Right lobe of liver (tissue), 6 donors: Measurements from ENCODE around the gene HDAC7. TPM values are rescaled to one million over a fixed set of nuclear protein-coding genes. Genes with fewer than 3 reads are reported as not detected.

ENCODE experiments used
- ATAC-seq, 4 donors: fragments of 200-7000 bp; cut with Tn5 transposase; one replicate each; pipeline ENCODE4 v1.9.1; 2020; ENCODE audit warnings: mild to moderate bottlenecking in 4 of 4, moderate library complexity in 4 of 4
- DNase-seq, 3 donors: peaks; one replicate each; pipeline ENCODE4 v3.0.0-alpha.2; 2020
- H3K27ac ChIP-seq, 3 donors: fragments of 200-600 bp; one replicate each; pipeline ENCODE4 v1.8.0; 2022
- H3K27me3 ChIP-seq, 2 donors: fragments of 200-600 bp; one replicate each; pipeline ENCODE4 v1.8.0; 2022
- H3K36me3 ChIP-seq, 4 donors: fragments of 200-600 bp; sonication (generic) in 1 of 4; one replicate each; pipeline versions ENCODE4 v1.5.1 to v1.8.0; 2017 to 2022; ENCODE audit warnings: control low read depth in 1 of 4
- H3K4me1 ChIP-seq, 4 donors: fragments of 200-600 bp; sonication (generic) in 1 of 4; one replicate each; pipeline versions ENCODE4 v1.5.1 to v1.8.0; 2017 to 2022; ENCODE audit warnings: control low read depth in 1 of 4
- H3K4me3 ChIP-seq, 3 donors: fragments of 200-600 bp; one replicate each; pipeline ENCODE4 v1.8.0; 2022
- H3K9me3 ChIP-seq, 4 donors: fragments of 200-600 bp; sonication (generic) in 1 of 4; one replicate each; pipeline versions ENCODE4 v1.5.1 to v1.8.0; 2017 to 2022; ENCODE audit warnings: control low read depth in 1 of 4
- CTCF ChIP-seq, 4 donors: fragments of 200-600 bp in 3 of 4; fragments of 450-650 bp in 1 of 4; IDR thresholded peaks; one replicate each; pipeline versions ENCODE4 v1.5.1 to v1.8.0; 2016 to 2022; ENCODE audit warnings: antibody characterized with exemption in 4 of 4, mild to moderate bottlenecking in 2 of 4
- POLR2A ChIP-seq: fragments of 450-650 bp; IDR thresholded peaks from one replicate; pipeline ENCODE4 v1.6.1; 2017; ENCODE audit warnings: antibody characterized with exemption, mild to moderate bottlenecking
- WGBS: methylation state at CpG from one replicate; pipeline ENCODE4 v1.1.6; 2018; ENCODE audit warnings: low coverage, low lambda C conversion rate; ENCODE audit not compliant: insufficient coverage; ENCODE audit errors: missing lambda C conversion rate; 5-methylcytosine and 5-hydroxymethylcytosine counted together
- intact Hi-C, 2 donors: fragments of 100-400 bp; cut with DNase I; formaldehyde crosslinking; loops; one replicate each; pipeline versions ENCODE4 v1.11.2 to v1.14.1; 2022
- total RNA-seq, 6 experiments: library from RNA; depleted of rRNA in 2 of 6; stranded (reverse); fragments of >200 nt in 2 of 6; fragmentation: NEBNext Ultra II Directional in 3 of 6; extraction: Animal tissue kit (Norgen Biotek cat#: 25700) in 3 of 6; gene quantifications; one replicate each; pipeline versions ENCODE4 v1.1.0 to v1.2.4, GENCODE V29; 2016 to 2023
- donor health status: DM: no; HTN: yes; CAD: no.
- donor health status: DM: no; HTN: no; CAD: no.
- donor health status: DM: no; HTN: no; CAD: no.
- donor health status: DM: no; HTN: yes; CAD: no.
- donor health status: DM: no; HTN: yes; CAD: no.

HDAC7 gene
- total RNA-seq, 6 experiments from 2014 or later, result 6.6 to 18.8 (median 8.4) TPM

GRCh38 chr12:47793015-47793681, 26.6 kb downstream of the HDAC7 start:
- no peak overlapping the region for H3K27ac ChIP-seq
- peaks cover 0 to 11% (median 3%) of the 10 kb centered on the region in 4 donors for H3K36me3 ChIP-seq
- no peak for DNase-seq
- ATAC-seq, result no peak
- H3K9me3 ChIP-seq, result no peaks in the 10 kb centered on the region
- intact Hi-C loops, result no loop called here
- TF ChIP-seq CTCF (IDR thresholded peaks at IDR 0.05) (no peak), POLR2A (no peak)
- 100% methylated on average over 1 of the region's 15 CpGs for WGBS
- no peaks in the 10 kb centered on the region for H3K4me1 ChIP-seq
- no peak overlapping the region for H3K4me3 ChIP-seq
- H3K27me3 ChIP-seq, result no peaks in the 10 kb centered on the region

DNA sequence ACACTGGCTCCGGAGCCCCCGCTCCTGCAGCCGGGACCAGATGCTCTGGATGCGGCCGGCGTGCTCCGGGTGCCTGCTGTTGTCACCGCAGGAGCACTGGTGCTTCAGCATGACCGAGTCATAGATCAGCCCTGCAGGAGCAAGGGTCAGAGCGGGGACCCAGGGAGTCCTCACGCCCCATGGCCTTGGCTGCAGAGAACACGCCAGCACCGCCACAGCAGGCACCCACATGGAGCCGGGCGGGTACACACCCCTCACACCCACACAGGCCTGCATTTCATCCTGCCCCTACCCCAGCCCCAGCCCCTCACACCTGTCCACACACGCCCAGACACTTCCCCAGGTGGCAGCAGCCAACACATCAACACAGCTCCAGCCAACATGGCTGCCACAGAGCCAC, 27.8 kb downstream of the HDAC7 start:
- Histone ChIP-seq H3K27ac (no peak overlapping the region), H3K27me3 (no peaks in the 10 kb centered on the region), H3K9me3 (no peaks in the 10 kb centered on the region), H3K4me3 (no peak overlapping the region), H3K36me3 (peaks cover 0 to 20% (median 3%) of the 10 kb centered on the region in 4 donors), H3K4me1 (no peaks in the 10 kb centered on the region)
- WGBS, result 80% methylated on average over 1 of the region's 16 CpGs
- DNase-seq (peak in 1 of 3 donors; percentile 43), ATAC-seq (no peak)
- intact Hi-C loops, result no loop called here
- no peak for TF ChIP-seq POLR2A
- TF ChIP-seq CTCF (IDR thresholded peaks at IDR 0.05), result no peak

DNA sequence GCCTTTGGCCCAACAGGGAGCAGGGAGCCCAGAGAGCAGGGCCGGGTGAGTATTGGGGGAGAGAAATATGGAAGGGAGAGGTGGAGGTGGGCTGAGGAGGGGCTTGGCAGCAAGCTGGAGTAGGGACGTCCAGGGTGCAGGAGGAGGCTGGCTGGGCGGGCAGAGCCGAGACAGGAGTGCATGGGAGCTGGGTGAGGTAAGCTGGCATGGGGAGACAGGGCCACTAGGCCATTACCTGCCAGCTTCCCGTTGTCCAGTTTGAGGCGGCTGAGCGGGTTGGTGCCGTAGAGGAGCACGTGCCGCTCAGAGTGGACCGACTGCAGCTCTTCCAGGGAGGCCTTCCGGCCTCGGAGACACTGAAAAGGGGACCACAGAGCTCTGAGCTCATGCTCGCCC, 28.4 kb downstream of the HDAC7 start:
- Histone ChIP-seq H3K4me3 (no peak overlapping the region), H3K27ac (no peak overlapping the region), H3K27me3 (no peaks in the 10 kb centered on the region), H3K4me1 (no peaks in the 10 kb centered on the region), H3K9me3 (no peaks in the 10 kb centered on the region), H3K36me3 (peaks cover 0 to 21% (median 3%) of the 10 kb centered on the region in 4 donors)
- ATAC-seq, result no peak
- WGBS, result 100% methylated on average over 4 of the region's 14 CpGs
- no peak for TF ChIP-seq POLR2A
- DNase-seq, result peak in 1 of 3 donors; percentile 42
- intact Hi-C loops, result no loop called here

DNA sequence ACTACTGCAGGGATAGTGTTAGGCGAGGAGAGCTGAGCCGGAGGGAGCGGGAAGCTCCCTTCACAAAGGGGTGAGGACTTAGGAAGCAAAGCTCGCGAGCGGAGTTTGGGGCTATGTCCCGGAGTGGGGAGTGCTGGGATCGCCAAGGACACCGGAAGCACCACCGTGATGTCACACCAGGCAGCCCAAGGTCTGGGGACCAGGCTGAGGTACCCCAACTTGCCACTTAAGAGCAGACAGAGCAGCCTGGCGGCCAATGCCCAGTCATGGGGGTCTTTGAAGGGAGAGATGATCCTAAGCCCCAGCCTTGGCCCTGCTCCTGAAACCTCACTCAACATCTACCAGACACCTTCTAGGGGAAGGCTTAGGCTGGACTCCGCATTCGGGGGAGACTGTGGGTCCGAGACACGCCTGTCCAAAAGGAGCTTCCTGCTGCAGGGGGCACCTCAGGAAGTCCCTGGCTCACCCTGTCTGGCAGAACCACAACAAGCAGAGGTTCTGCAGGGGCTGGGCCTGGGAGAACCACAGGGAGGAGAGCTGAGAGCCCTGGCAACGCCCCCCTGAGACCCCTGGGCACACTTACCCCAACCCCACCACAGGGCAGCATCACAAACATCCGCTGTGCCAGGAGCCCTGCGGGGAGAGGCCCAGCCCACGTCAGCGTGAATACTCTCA, 28.9 kb downstream of the HDAC7 start:
- Histone ChIP-seq H3K27ac (no peak overlapping the region), H3K36me3 (peaks cover 0 to 21% (median 3%) of the 10 kb centered on the region in 4 donors), H3K9me3 (no peaks in the 10 kb centered on the region), H3K4me3 (no peak overlapping the region), H3K27me3 (no peaks in the 10 kb centered on the region), H3K4me1 (no peaks in the 10 kb centered on the region)
- intact Hi-C loops, result no loop called here
- 92% methylated on average over 5 of the region's 20 CpGs for WGBS
- TF ChIP-seq CTCF (IDR thresholded peaks at IDR 0.05), result no peak
- DNase-seq (peak in 1 of 3 donors; percentile 45), ATAC-seq (no peak)
